ENCODE results near the gene AMDHD2. TPM values are rescaled to one million over a fixed set of nuclear protein-coding genes. Genes with fewer than 3 reads are reported as not detected.
"Not testable (repeated sequence)": the region's sequence is repeated elsewhere in the genome, so short reads cannot be mapped to it uniquely, and the experiment has no call there.

Gene AMDHD2
- total RNA-seq, 2 experiments from 2014 or later, result 51.8 to 59.7 TPM

- H3K9me2 ChIP-seq (ENCODE audit: insufficient read depth, low read length); H3K4me3 ChIP-seq (ENCODE audit: low read depth, low read length, poor library complexity, severe bottlenecking); CTCF ChIA-PET (ENCODE audit: unreplicated experiment); H3K4me1 ChIP-seq (ENCODE audit: insufficient read depth, low read length, poor library complexity, severe bottlenecking); POLR2A ChIA-PET; H3K9me3 ChIP-seq (ENCODE audit: low read length); H3K4me2 ChIP-seq (ENCODE audit: low read length); H3K79me2 ChIP-seq (ENCODE audit: insufficient read depth, low read depth, low read length); H3K36me3 ChIP-seq (ENCODE audit: insufficient read depth, low read length); BruUV-seq (replicated peaks); H4K20me1 ChIP-seq (ENCODE audit: insufficient read depth, low read length); H2AFZ ChIP-seq (ENCODE audit: low read length); H3K27ac ChIP-seq (ENCODE audit: low read depth, low read length, poor library complexity, severe bottlenecking); intact Hi-C loops (cut with micrococcal nuclease; ENCODE audit: unreplicated experiment); DNase-seq (ENCODE audit: low spot score): not testable (repeated sequence)
Observed at GRCh38 chr16:2577044-2577443, 56.9 kb downstream of the AMDHD2 start.

DNA sequence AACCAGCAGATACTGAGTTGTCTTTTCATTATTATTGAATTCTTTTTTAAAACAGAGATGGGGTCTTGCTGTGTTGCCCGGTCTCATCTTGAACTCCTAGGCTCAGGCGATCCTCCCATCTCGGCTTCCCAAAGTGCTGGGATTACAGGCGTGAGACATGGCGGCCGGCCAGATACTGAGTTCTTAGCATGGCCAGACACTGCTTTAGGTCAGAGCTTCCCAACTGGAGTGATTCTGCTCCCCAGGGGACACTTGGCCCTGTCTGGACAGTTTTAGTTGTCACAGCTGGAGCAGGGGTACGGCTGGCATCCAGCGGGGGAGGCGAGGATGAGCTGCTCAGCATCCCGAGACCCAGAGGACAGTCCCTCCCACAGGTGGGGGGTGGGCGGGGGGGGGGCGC lies 58.7 kb downstream of the AMDHD2 start:
- intact Hi-C loops (cut with micrococcal nuclease; ENCODE audit: unreplicated experiment); H3K9me3 ChIP-seq (ENCODE audit: low read length); BruUV-seq (replicated peaks): not testable (repeated sequence)

DNA sequence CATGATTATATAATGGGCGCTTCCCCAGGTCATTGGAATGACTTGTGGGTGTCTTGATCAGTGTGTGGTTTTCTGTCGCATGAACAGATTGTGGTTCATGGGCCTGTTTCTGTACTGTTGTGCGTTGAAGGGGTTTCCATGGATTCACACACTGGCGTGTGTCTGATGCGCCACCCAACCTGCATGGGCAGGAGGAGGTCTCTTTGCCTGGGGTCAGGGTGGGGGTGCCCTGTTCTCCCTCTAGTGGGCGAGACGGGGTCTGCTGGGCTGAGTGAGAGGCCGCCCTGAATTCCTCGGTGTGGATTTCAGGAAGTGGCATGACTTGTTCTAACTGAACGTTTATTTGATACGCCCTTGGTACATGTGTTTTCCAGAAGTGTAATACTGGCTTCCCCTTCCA lies 60.0 kb downstream of the AMDHD2 start:
- CTCF ChIA-PET (ENCODE audit: unreplicated experiment); POLR2A ChIA-PET; intact Hi-C loops (cut with micrococcal nuclease; ENCODE audit: unreplicated experiment): not testable (repeated sequence)

More for the DNA sequence above, 58.7 kb downstream of the AMDHD2 start:
- H3K27ac ChIP-seq (ENCODE audit: low read depth, low read length, poor library complexity, severe bottlenecking); CTCF ChIA-PET (ENCODE audit: unreplicated experiment); H3K4me2 ChIP-seq (ENCODE audit: low read length); H3K4me3 ChIP-seq (ENCODE audit: low read depth, low read length, poor library complexity, severe bottlenecking); H3K9me2 ChIP-seq (ENCODE audit: insufficient read depth, low read length); H4K20me1 ChIP-seq (ENCODE audit: insufficient read depth, low read length); H3K36me3 ChIP-seq (ENCODE audit: insufficient read depth, low read length); H3K79me2 ChIP-seq (ENCODE audit: insufficient read depth, low read depth, low read length); POLR2A ChIA-PET; H3K4me1 ChIP-seq (ENCODE audit: insufficient read depth, low read length, poor library complexity, severe bottlenecking); DNase-seq (ENCODE audit: low spot score); H2AFZ ChIP-seq (ENCODE audit: low read length): not testable (repeated sequence)

DNA sequence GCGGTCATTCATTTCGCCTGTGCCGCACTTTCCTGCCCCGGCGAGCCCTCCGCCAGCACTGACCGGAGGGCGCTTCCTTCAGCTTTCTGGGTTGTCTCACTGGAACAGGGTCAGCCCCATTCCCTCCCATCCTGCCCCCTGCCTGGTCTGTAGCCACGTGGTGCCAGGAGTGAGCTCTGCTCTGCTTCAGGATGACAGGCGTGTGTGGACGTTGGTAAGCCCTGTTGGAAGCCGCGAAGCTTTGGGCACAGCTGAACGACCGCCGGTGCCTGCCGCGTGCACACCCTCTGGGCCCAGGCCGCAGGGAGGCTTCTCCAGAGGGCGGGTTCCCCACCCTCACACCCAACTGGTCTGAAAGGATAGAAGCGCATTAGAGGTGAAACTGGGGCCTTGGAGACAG lies 60.6 kb downstream of the AMDHD2 start:
- H2AFZ ChIP-seq (ENCODE audit: low read length); H3K27ac ChIP-seq (ENCODE audit: low read depth, low read length, poor library complexity, severe bottlenecking); H3K4me1 ChIP-seq (ENCODE audit: insufficient read depth, low read length, poor library complexity, severe bottlenecking); POLR2A ChIA-PET; H3K9me3 ChIP-seq (ENCODE audit: low read length); H3K9me2 ChIP-seq (ENCODE audit: insufficient read depth, low read length); H3K4me3 ChIP-seq (ENCODE audit: low read depth, low read length, poor library complexity, severe bottlenecking); intact Hi-C loops (cut with micrococcal nuclease; ENCODE audit: unreplicated experiment); H3K4me2 ChIP-seq (ENCODE audit: low read length); H3K79me2 ChIP-seq (ENCODE audit: insufficient read depth, low read depth, low read length); BruUV-seq (replicated peaks); H4K20me1 ChIP-seq (ENCODE audit: insufficient read depth, low read length); CTCF ChIA-PET (ENCODE audit: unreplicated experiment); DNase-seq (ENCODE audit: low spot score): not testable (repeated sequence)
- peaks cover 11% of the 10 kb centered on the region; the same call in 1 of the 2 replicates for H3K36me3 ChIP-seq (ENCODE audit: insufficient read depth, low read length)

More for the DNA sequence above, 60.0 kb downstream of the AMDHD2 start:
- not testable (repeated sequence) for H3K79me2 ChIP-seq (ENCODE audit: insufficient read depth, low read depth, low read length); H3K4me2 ChIP-seq (ENCODE audit: low read length); H3K27ac ChIP-seq (ENCODE audit: low read depth, low read length, poor library complexity, severe bottlenecking); DNase-seq (ENCODE audit: low spot score); H3K36me3 ChIP-seq (ENCODE audit: insufficient read depth, low read length); BruUV-seq (replicated peaks); H3K9me3 ChIP-seq (ENCODE audit: low read length); H3K4me1 ChIP-seq (ENCODE audit: insufficient read depth, low read length, poor library complexity, severe bottlenecking); H3K9me2 ChIP-seq (ENCODE audit: insufficient read depth, low read length); H3K4me3 ChIP-seq (ENCODE audit: low read depth, low read length, poor library complexity, severe bottlenecking); H2AFZ ChIP-seq (ENCODE audit: low read length); H4K20me1 ChIP-seq (ENCODE audit: insufficient read depth, low read length)

Small RNAs within 50 kb of the gene (microRNA-seq; reads per million reads assigned to microRNA genes)
- 6.8 reads per million for gene MIR3178 (ENCODE audit: borderline replicate concordance)

Small RNAs within 50 kb of the gene (small RNA-seq; reads per million reads assigned to genes)
- not detected for gene AC093525.1
- not detected for gene MIR3178

Other genes with a start within 250 kb of the AMDHD2 start
- gene ABCA3, start 179.6 kb upstream of the AMDHD2 start, total RNA-seq (2014; rRNA removed; shearing (Covaris generic)), result not detected in 2 replicates
- 0.23 TPM in 1 of 2 replicates, not detected in the other for gene ABCA3, start 179.6 kb upstream of the AMDHD2 start, total RNA-seq (2022)
- 71.5 and 82.1 TPM in 2 replicates for gene CCNF, start 90.9 kb upstream of the AMDHD2 start, total RNA-seq (2014; rRNA removed; shearing (Covaris generic))
- 83.3 and 93.0 TPM in 2 replicates for gene CCNF, start 90.9 kb upstream of the AMDHD2 start, total RNA-seq (2022)
- 89.3 and 110 TPM in 2 replicates for gene TEDC2, start 60.3 kb upstream of the AMDHD2 start, total RNA-seq (2014; rRNA removed; shearing (Covaris generic))
- 48.0 and 56.0 TPM in 2 replicates for gene TEDC2, start 60.3 kb upstream of the AMDHD2 start, total RNA-seq (2022)
- gene NTN3, start 49.1 kb upstream of the AMDHD2 start, total RNA-seq (2014; rRNA removed; shearing (Covaris generic)), result 2.3 and 4.8 TPM in 2 replicates
- gene NTN3, start 49.1 kb upstream of the AMDHD2 start, total RNA-seq (2022), result 1.5 and 1.7 TPM in 2 replicates
- 19.8 and 23.4 TPM in 2 replicates for gene TBC1D24, start 45.2 kb upstream of the AMDHD2 start, total RNA-seq (2014; rRNA removed; shearing (Covaris generic))
- gene TBC1D24, start 45.2 kb upstream of the AMDHD2 start, total RNA-seq (2022), result 29.9 and 34.7 TPM in 2 replicates
- gene ATP6V0C, start 6.4 kb upstream of the AMDHD2 start, total RNA-seq (2014; rRNA removed; shearing (Covaris generic)), result 15.0 and 16.4 TPM in 2 replicates
- gene ATP6V0C, start 6.4 kb upstream of the AMDHD2 start, total RNA-seq (2022), result 87.4 and 94.3 TPM in 2 replicates
- gene CEMP1, start 11.0 kb downstream of the AMDHD2 start, total RNA-seq (2014; rRNA removed; shearing (Covaris generic)), result 0.25 TPM in 1 of 2 replicates, not detected in the other
- gene CEMP1, start 11.0 kb downstream of the AMDHD2 start, total RNA-seq (2022), result 0.35 and 0.55 TPM in 2 replicates
- 11.7 and 14.4 TPM in 2 replicates for gene PDPK1, start 17.6 kb downstream of the AMDHD2 start, total RNA-seq (2014; rRNA removed; shearing (Covaris generic))
- gene PDPK1, start 17.6 kb downstream of the AMDHD2 start, total RNA-seq (2022), result 38.3 and 40.6 TPM in 2 replicates
- 18.9 and 34.6 TPM in 2 replicates for gene KCTD5, start 162.2 kb downstream of the AMDHD2 start, total RNA-seq (2014; rRNA removed; shearing (Covaris generic))
- 25.2 and 25.8 TPM in 2 replicates for gene KCTD5, start 162.2 kb downstream of the AMDHD2 start, total RNA-seq (2022)
- gene PRSS27, start 199.9 kb downstream of the AMDHD2 start, total RNA-seq (2014; rRNA removed; shearing (Covaris generic)), result 1.3 and 2.7 TPM in 2 replicates
- 5.7 and 7.7 TPM in 2 replicates for gene PRSS27, start 199.9 kb downstream of the AMDHD2 start, total RNA-seq (2022)
- gene SRRM2, start 232.3 kb downstream of the AMDHD2 start, total RNA-seq (2014; rRNA removed; shearing (Covaris generic)), result 206 and 208 TPM in 2 replicates
- 819 and 825 TPM in 2 replicates for gene SRRM2, start 232.3 kb downstream of the AMDHD2 start, total RNA-seq (2022)